H9 (cell line): ENCODE measurements around the gene NEBL. TPM values are rescaled to one million over a fixed set of nuclear protein-coding genes. Genes with fewer than 3 reads are reported as not detected.

ENCODE experiments used
- DNase-seq: peaks from one replicate; pipeline ENCODE4 v3.0.0-alpha.2; 2017
- H2AFZ ChIP-seq: one replicate; pipeline ENCODE4 v1.6.1; 2013; ENCODE audit warnings: mild to moderate bottlenecking, low read length, control low read depth, moderate library complexity
- H2AK5ac ChIP-seq: 2 replicates; pipeline ENCODE4 v1.6.1; 2013; ENCODE audit warnings: low read length, control low read depth, mixed read lengths; ENCODE audit not compliant: insufficient read length
- H2BK120ac ChIP-seq: one replicate; pipeline ENCODE4 v1.6.1; 2013; ENCODE audit warnings: low read depth, mild to moderate bottlenecking, low read length, control low read depth, inconsistent platforms; ENCODE audit not compliant: poor library complexity, severe bottlenecking
- H2BK12ac ChIP-seq: 2 replicates; pipeline ENCODE4 v1.6.1; 2013; ENCODE audit warnings: low read length, control low read depth, mixed read lengths, low read depth; ENCODE audit not compliant: insufficient read length
- H2BK15ac ChIP-seq: 2 replicates; pipeline ENCODE4 v1.6.1; 2013; ENCODE audit warnings: low read depth, low read length, control low read depth
- H2BK20ac ChIP-seq: one replicate; pipeline ENCODE4 v1.6.1; 2013; ENCODE audit warnings: low read depth, mild to moderate bottlenecking, low read length, control low read depth, inconsistent platforms; ENCODE audit not compliant: poor library complexity, severe bottlenecking
- H2BK5ac ChIP-seq: 2 replicates; pipeline ENCODE4 v1.6.1; 2013; ENCODE audit warnings: low read length, control low read depth, mixed read lengths; ENCODE audit not compliant: insufficient read length
- H3K14ac ChIP-seq: 2 replicates; pipeline ENCODE4 v1.6.1; 2013; ENCODE audit warnings: low read length, control low read depth; ENCODE audit not compliant: insufficient read depth
- H3K18ac ChIP-seq: 2 replicates; pipeline ENCODE4 v1.6.1; 2013; ENCODE audit warnings: low read depth, mild to moderate bottlenecking, mixed read lengths, low read length, control low read depth; ENCODE audit not compliant: insufficient read length
- H3K23ac ChIP-seq: 2 replicates; pipeline ENCODE4 v1.6.1; 2013; ENCODE audit warnings: low read length, control low read depth, mixed read lengths, low read depth; ENCODE audit not compliant: insufficient read length
- H3K23me2 ChIP-seq: 2 replicates; pipeline ENCODE4 v1.6.1; 2013; ENCODE audit warnings: low read depth, mild to moderate bottlenecking, mixed read lengths, low read length, control low read depth; ENCODE audit not compliant: insufficient read length, poor library complexity, severe bottlenecking
- H3K27ac ChIP-seq: 2 replicates; pipeline ENCODE4 v1.5.1; 2013; ENCODE audit warnings: low read length, control low read depth, mixed read lengths, low read depth; ENCODE audit not compliant: insufficient read length
- H3K27me3 ChIP-seq: 2 replicates; pipeline ENCODE4 v1.6.1; 2013; ENCODE audit warnings: low read length, control low read depth, inconsistent platforms; ENCODE audit not compliant: insufficient read depth
- H3K4ac ChIP-seq: 2 replicates; pipeline ENCODE4 v1.6.1; 2013; ENCODE audit warnings: low read depth, mild to moderate bottlenecking, control low read depth, inconsistent platforms, low read length, moderate library complexity
- H3K4me1 ChIP-seq: 2 replicates; pipeline ENCODE4 v1.6.1; 2013; ENCODE audit warnings: low read length, control low read depth, inconsistent platforms; ENCODE audit not compliant: insufficient read depth
- H3K4me2 ChIP-seq: 2 replicates; pipeline ENCODE4 v1.6.1; 2013; ENCODE audit warnings: low read length, control low read depth, mixed read lengths; ENCODE audit not compliant: insufficient read length, insufficient read depth
- H3K56ac ChIP-seq: 2 replicates; pipeline ENCODE4 v1.6.1; 2013; ENCODE audit warnings: low read depth, mild to moderate bottlenecking, mixed read lengths, low read length, control low read depth; ENCODE audit not compliant: insufficient read length
- H3K79me1 ChIP-seq: 2 replicates; pipeline ENCODE4 v1.6.1; 2013; ENCODE audit warnings: low read depth, mild to moderate bottlenecking, moderate library complexity, low read length, control low read depth, inconsistent platforms; ENCODE audit not compliant: insufficient read depth, poor library complexity, severe bottlenecking
- H3K79me2 ChIP-seq: 2 replicates; pipeline ENCODE4 v1.6.1; 2013; ENCODE audit warnings: low read length, control low read depth, inconsistent platforms; ENCODE audit not compliant: insufficient read depth
- H3K9ac ChIP-seq: 2 replicates; pipeline ENCODE4 v1.6.1; 2013; ENCODE audit warnings: low read length, control low read depth, mixed read lengths; ENCODE audit not compliant: insufficient read length; ENCODE audit errors: extremely low read depth
- H3K9me3 ChIP-seq: one replicate; pipeline ENCODE4 v1.6.1; 2013; ENCODE audit warnings: low read depth, low read length, inconsistent platforms; ENCODE audit not compliant: control insufficient read depth
- H3T11ph ChIP-seq: one replicate; pipeline ENCODE4 v1.6.1; 2013; ENCODE audit warnings: mild to moderate bottlenecking, low read length, control low read depth, inconsistent platforms
- H4K20me1 ChIP-seq: one replicate; pipeline ENCODE4 v1.6.1; 2013; ENCODE audit not compliant: control insufficient read depth, insufficient read length, insufficient read depth
- H4K5ac ChIP-seq: 2 replicates; pipeline ENCODE4 v1.6.1; 2013; ENCODE audit warnings: low read depth, mild to moderate bottlenecking, mixed read lengths, low read length, control low read depth; ENCODE audit not compliant: insufficient read length
- H4K8ac ChIP-seq: replicated peaks from 2 replicates; pipeline ENCODE4 v1.6.1; 2013; ENCODE audit warnings: low read length, control low read depth, mixed read lengths, low read depth; ENCODE audit not compliant: insufficient read length
- H4K91ac ChIP-seq: 2 replicates; pipeline ENCODE4 v1.6.1; 2013; ENCODE audit warnings: low read depth, mild to moderate bottlenecking, moderate library complexity, mixed read lengths, low read length, control low read depth; ENCODE audit not compliant: insufficient read length
- H3K27ac Mint-ChIP-seq, 3 experiments: 2 replicates in 2 of 3; 3 replicates in 1 of 3; pipeline ENCODE4 v1.8.0; 2020 to 2021; ENCODE audit warnings: mixed read lengths in 3 of 3, mild to moderate bottlenecking in 1 of 3, moderate library complexity in 1 of 3
- H3K27me3 Mint-ChIP-seq: 2 replicates; pipeline ENCODE4 v1.8.0; 2021; ENCODE audit warnings: low read depth, mild to moderate bottlenecking, moderate library complexity, mixed read lengths
- H3K36me3 Mint-ChIP-seq, 3 experiments: 2 replicates in 2 of 3; 3 replicates in 1 of 3; pipeline ENCODE4 v1.8.0; 2020 to 2021; ENCODE audit warnings: low read depth in 3 of 3, mixed read lengths in 3 of 3; ENCODE audit not compliant: insufficient read depth in 1 of 3
- H3K4me1 Mint-ChIP-seq, 2 experiments: 2 replicates each; pipeline ENCODE4 v1.8.0; 2020; ENCODE audit warnings: mixed read lengths in 2 of 2
- H3K4me3 Mint-ChIP-seq, 2 experiments: 2 replicates in 1 of 2; 3 replicates in 1 of 2; pipeline ENCODE4 v1.8.0; 2020 to 2021; ENCODE audit warnings: mild to moderate bottlenecking in 2 of 2, mixed read lengths in 2 of 2, moderate library complexity in 1 of 2
- H3K9me3 Mint-ChIP-seq, 2 experiments: 2 replicates in 1 of 2; 3 replicates in 1 of 2; pipeline ENCODE4 v1.8.0; 2020; ENCODE audit warnings: mild to moderate bottlenecking in 2 of 2, mixed read lengths in 2 of 2, moderate library complexity in 1 of 2
- WGBS: extraction: QIAGEN DNeasy Blood & Tissue Kit; methylation state at CpG from one replicate; pipeline ENCODE4 v1.1.7; 2013; ENCODE audit warnings: missing lambda C conversion rate, low lambda C conversion rate, mixed read lengths; ENCODE audit not compliant: insufficient read length; ENCODE audit errors: extremely low coverage; 5-methylcytosine and 5-hydroxymethylcytosine counted together
- total RNA-seq: library from RNA; stranded (reverse); gene quantifications from 2 replicates; pipeline ENCODE4 v1.2.1, GENCODE V29; 2021
- TF ChIP-seq, protein P1 (sequence below): fragments of 200-600 bp; sonication (generic); conservative IDR thresholded peaks from 3 replicates; pipeline ENCODE4 v1.8.0; 2021; ENCODE audit warnings: antibody characterized with exemption, mild to moderate bottlenecking

NEBL gene
- total RNA-seq, 1 experiment from 2014 or later, result 20.9 TPM

- Histone ChIP-seq H3K23me2 (no peaks in the 10 kb centered on the region), H2BK20ac (no peak overlapping the region), H2BK15ac (no peak overlapping the region), H3K27me3 (no peaks in the 10 kb centered on the region), H2AFZ (no peak overlapping the region), H2AK5ac (no peak overlapping the region), H4K8ac (no peak overlapping the region), H3K9me3 (no peaks in the 10 kb centered on the region), H3K14ac (no peak overlapping the region), H3K4ac (no peak overlapping the region), H4K91ac (no peak overlapping the region), H3K4me2 (no peak overlapping the region), H4K5ac (no peak overlapping the region), H2BK120ac (no peak overlapping the region), H3K4me1 (no peaks in the 10 kb centered on the region), H2BK12ac (no peak overlapping the region), H3K27ac (no peak overlapping the region), H4K20me1 (no peaks in the 10 kb centered on the region), H3K79me1 (no peaks in the 10 kb centered on the region), H3T11ph (no peak overlapping the region), H3K23ac (no peak overlapping the region), H3K56ac (no peak overlapping the region), H3K79me2 (no peaks in the 10 kb centered on the region), H2BK5ac (no peak overlapping the region), H3K9ac (no peak overlapping the region), H3K18ac (no peak overlapping the region)
- Mint-ChIP-seq H3K4me1 (peaks cover 0 to 7% of the 10 kb centered on the region in 2 experiments; a peak in 2 of 4 replicates), H3K27me3 (no peaks in the 10 kb centered on the region), H3K4me3 (no peak overlapping the region), H3K9me3 (peaks cover 0 to 6% of the 10 kb centered on the region in 2 experiments; a peak in 3 of 5 replicates), H3K27ac (no peak overlapping the region), H3K36me3 (peaks cover 0 to 16% (median 4%) of the 10 kb centered on the region in 3 experiments; a peak in 4 of 7 replicates)
- TF ChIP-seq, protein P1, sequence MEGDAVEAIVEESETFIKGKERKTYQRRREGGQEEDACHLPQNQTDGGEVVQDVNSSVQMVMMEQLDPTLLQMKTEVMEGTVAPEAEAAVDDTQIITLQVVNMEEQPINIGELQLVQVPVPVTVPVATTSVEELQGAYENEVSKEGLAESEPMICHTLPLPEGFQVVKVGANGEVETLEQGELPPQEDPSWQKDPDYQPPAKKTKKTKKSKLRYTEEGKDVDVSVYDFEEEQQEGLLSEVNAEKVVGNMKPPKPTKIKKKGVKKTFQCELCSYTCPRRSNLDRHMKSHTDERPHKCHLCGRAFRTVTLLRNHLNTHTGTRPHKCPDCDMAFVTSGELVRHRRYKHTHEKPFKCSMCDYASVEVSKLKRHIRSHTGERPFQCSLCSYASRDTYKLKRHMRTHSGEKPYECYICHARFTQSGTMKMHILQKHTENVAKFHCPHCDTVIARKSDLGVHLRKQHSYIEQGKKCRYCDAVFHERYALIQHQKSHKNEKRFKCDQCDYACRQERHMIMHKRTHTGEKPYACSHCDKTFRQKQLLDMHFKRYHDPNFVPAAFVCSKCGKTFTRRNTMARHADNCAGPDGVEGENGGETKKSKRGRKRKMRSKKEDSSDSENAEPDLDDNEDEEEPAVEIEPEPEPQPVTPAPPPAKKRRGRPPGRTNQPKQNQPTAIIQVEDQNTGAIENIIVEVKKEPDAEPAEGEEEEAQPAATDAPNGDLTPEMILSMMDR, result no peak
- WGBS, result no CpG with 5 or more reads among the region's 10 CpGs
- no peak for DNase-seq
Observed at GRCh38 chr10:20852303-20852702, 44.8 kb downstream of the NEBL start.
